ENCODE results near the gene RUNX2.

The RUNX2 gene

GRCh38 chr6:45423111-45423823 lies 95.1 kb downstream of the RUNX2 start:
- in situ Hi-C loops (cut with HindIII; ENCODE audit: low pct_ligation_motif_present, low sequenced_read_pairs): no loop called here
- H3K27ac ChIP-seq: peak overlapping the region; percentile 74
- H3K4me3 ChIP-seq (ENCODE audit: low read depth, low read length): peak overlapping the region; percentile 98
- no peaks in the 10 kb centered on the region for H3K36me3 ChIP-seq (replicated peaks)
- TF ChIP-seq CTCF (IDR thresholded peaks at IDR 0.05; ENCODE audit: low read depth, low read length, missing control alignments): no peak
- no peaks in the 10 kb centered on the region for H3K27me3 ChIP-seq (replicated peaks)
- no peak for DNase-seq

- no peaks in the 10 kb centered on the region for H3K36me3 ChIP-seq (replicated peaks)
- peak overlapping the region; percentile 98 for H3K4me3 ChIP-seq (ENCODE audit: low read depth, low read length)
- no peaks in the 10 kb centered on the region for H3K27me3 ChIP-seq (replicated peaks)
- no peak for TF ChIP-seq CTCF (IDR thresholded peaks at IDR 0.05; ENCODE audit: low read depth, low read length, missing control alignments)
- in situ Hi-C loops (cut with HindIII; ENCODE audit: low pct_ligation_motif_present, low sequenced_read_pairs): no loop called here
- H3K27ac ChIP-seq: peak overlapping the region; percentile 74
- DNase-seq: no peak
These were observed 95.8 kb downstream of the RUNX2 start for GRCh38 chr6:45423824-45424450.

- H3K36me3 ChIP-seq (replicated peaks): peaks cover 2% of the 10 kb centered on the region
- no peaks in the 10 kb centered on the region for H3K27me3 ChIP-seq (replicated peaks)
- DNase-seq: no peak
- in situ Hi-C loops (cut with HindIII; ENCODE audit: low pct_ligation_motif_present, low sequenced_read_pairs): no loop called here
- peak overlapping the region; percentile 98 for H3K4me3 ChIP-seq (ENCODE audit: low read depth, low read length)
- H3K27ac ChIP-seq: no peak overlapping the region
- TF ChIP-seq CTCF (IDR thresholded peaks at IDR 0.05; ENCODE audit: low read depth, low read length, missing control alignments): no peak
These were observed 96.3 kb downstream of the RUNX2 start for GRCh38 chr6:45424451-45424861.

GRCh38 chr6:45426251-45426650 lies 98.1 kb downstream of the RUNX2 start:
- no peak for TF ChIP-seq CTCF (IDR thresholded peaks at IDR 0.05; ENCODE audit: low read depth, low read length, missing control alignments)
- no peaks in the 10 kb centered on the region for H3K27me3 ChIP-seq (replicated peaks)
- H3K27ac ChIP-seq: no peak overlapping the region
- no peak overlapping the region for H3K4me3 ChIP-seq (ENCODE audit: low read depth, low read length)
- in situ Hi-C loops (cut with HindIII; ENCODE audit: low pct_ligation_motif_present, low sequenced_read_pairs): loop anchor here (25.0 kb wide), 1 partner anchor 286 kb away; no protein-coding TSS in a partner anchor
- peaks cover 3% of the 10 kb centered on the region for H3K36me3 ChIP-seq (replicated peaks)
- DNase-seq: no peak

GRCh38 chr6:45427726-45428125 lies 99.6 kb downstream of the RUNX2 start:
- H3K27me3 ChIP-seq (replicated peaks): no peaks in the 10 kb centered on the region
- no peak overlapping the region for H3K27ac ChIP-seq
- no peak for TF ChIP-seq CTCF (IDR thresholded peaks at IDR 0.05; ENCODE audit: low read depth, low read length, missing control alignments)
- no peak for DNase-seq
- peaks cover 3% of the 10 kb centered on the region for H3K36me3 ChIP-seq (replicated peaks)
- in situ Hi-C loops (cut with HindIII; ENCODE audit: low pct_ligation_motif_present, low sequenced_read_pairs): loop anchor here (25.0 kb wide), 1 partner anchor 285 kb away; no protein-coding TSS in a partner anchor
- no peak overlapping the region for H3K4me3 ChIP-seq (ENCODE audit: low read depth, low read length)
